GM23338 (cell line): Measurements from ENCODE around the gene UIMC1. TPM values are rescaled to one million over a fixed set of nuclear protein-coding genes. Genes with fewer than 3 reads are reported as not detected.

Experiments used
- polyA plus RNA-seq: library from polyadenylated mRNA; unstranded; fragments of >200 nt; fragmentation: Nextera tagmentation; extraction: Ambion mirVana; gene quantifications from 2 replicates; pipeline ENCODE4 v1.2.1, GENCODE V29; 2016
- total RNA-seq: library from RNA; depleted of rRNA; stranded (reverse); fragments of >200 nt; shearing (Covaris generic); gene quantifications from 2 replicates; pipeline ENCODE4 v1.2.3, GENCODE V29; 2014; rRNA removed

The UIMC1 gene
- total and polyA plus RNA-seq, 2 experiments from 2014 or later = 36.4 to 40.1 TPM

Other genes starting within 250 kb of the UIMC1 start
- gene UNC5A, start 196.2 kb downstream of the UIMC1 start, total RNA-seq = 3.9 and 7.3 TPM in 2 replicates
- 0.92 and 1.1 TPM in 2 replicates for gene UNC5A, start 196.2 kb downstream of the UIMC1 start, polyA plus RNA-seq
- not detected in 2 replicates for gene HK3, start 107.4 kb downstream of the UIMC1 start, total RNA-seq
- not detected in 2 replicates for gene HK3, start 107.4 kb downstream of the UIMC1 start, polyA plus RNA-seq
- gene ZNF346, start 15.9 kb upstream of the UIMC1 start, total RNA-seq = 21.6 and 27.2 TPM in 2 replicates
- gene ZNF346, start 15.9 kb upstream of the UIMC1 start, polyA plus RNA-seq = 6.8 and 11.0 TPM in 2 replicates
- gene FGFR4, start 80.1 kb upstream of the UIMC1 start, total RNA-seq = 145 and 150 TPM in 2 replicates
- 40.3 and 43.4 TPM in 2 replicates for gene FGFR4, start 80.1 kb upstream of the UIMC1 start, polyA plus RNA-seq
- gene NSD1, start 127.0 kb upstream of the UIMC1 start, total RNA-seq = 85.9 and 106 TPM in 2 replicates
- 82.5 and 96.4 TPM in 2 replicates for gene NSD1, start 127.0 kb upstream of the UIMC1 start, polyA plus RNA-seq